GM10847 (cell line): ENCODE measurements around the gene GALNT12.

ENCODE experiments used
- POLR2A ChIP-seq: IDR thresholded peaks from 2 replicates; pipeline ENCODE4 v1.6.1; 2011; ENCODE audit not compliant: insufficient read length; ENCODE audit errors: extremely low read depth

The GALNT12 gene

GRCh38 chr9:98899408-98900056 lies 92.1 kb downstream of the GALNT12 start:
- no peak for TF ChIP-seq POLR2A
